ENCODE data around the gene PRKAG2.

DNA sequence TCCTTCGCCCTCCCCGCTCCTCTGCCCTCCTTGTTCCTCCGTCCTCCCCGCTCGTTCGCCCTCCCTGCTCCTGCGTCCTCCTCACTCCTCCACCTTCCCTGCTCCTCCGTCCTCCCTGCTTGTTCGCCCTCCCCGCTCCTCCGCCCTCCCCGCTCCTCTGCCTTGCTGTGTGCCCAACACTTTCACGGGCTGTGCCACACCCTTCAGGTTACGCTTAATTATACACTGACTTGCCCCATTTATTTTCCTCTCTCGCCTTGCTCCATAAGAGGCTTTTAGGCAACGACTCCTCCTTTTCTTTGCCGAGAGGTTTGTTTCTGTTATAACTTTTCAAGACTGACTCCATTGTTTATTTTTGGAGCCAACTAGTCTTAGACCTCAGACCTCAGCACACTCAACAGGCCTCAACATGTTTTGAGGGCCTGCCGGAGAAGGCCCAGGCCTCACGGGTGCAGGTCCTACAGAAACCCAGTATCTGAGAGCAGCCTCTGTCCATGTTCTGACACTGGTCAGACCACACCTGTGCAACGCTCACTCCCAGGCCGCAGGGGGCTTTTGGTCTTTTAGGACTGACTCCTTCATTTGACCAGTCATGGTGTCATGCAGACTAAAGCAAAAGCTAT, 18.2 kb upstream of the PRKAG2 start:
- TF ChIP-seq, protein P1, sequence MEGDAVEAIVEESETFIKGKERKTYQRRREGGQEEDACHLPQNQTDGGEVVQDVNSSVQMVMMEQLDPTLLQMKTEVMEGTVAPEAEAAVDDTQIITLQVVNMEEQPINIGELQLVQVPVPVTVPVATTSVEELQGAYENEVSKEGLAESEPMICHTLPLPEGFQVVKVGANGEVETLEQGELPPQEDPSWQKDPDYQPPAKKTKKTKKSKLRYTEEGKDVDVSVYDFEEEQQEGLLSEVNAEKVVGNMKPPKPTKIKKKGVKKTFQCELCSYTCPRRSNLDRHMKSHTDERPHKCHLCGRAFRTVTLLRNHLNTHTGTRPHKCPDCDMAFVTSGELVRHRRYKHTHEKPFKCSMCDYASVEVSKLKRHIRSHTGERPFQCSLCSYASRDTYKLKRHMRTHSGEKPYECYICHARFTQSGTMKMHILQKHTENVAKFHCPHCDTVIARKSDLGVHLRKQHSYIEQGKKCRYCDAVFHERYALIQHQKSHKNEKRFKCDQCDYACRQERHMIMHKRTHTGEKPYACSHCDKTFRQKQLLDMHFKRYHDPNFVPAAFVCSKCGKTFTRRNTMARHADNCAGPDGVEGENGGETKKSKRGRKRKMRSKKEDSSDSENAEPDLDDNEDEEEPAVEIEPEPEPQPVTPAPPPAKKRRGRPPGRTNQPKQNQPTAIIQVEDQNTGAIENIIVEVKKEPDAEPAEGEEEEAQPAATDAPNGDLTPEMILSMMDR (IDR thresholded peaks at IDR 0.05; ENCODE audit: low read depth, low read length, poor library complexity, severe bottlenecking), result no peak
- TF ChIP-seq EZH2phosphoT487 (IDR thresholded peaks at IDR 0.05; ENCODE audit: borderline replicate concordance, low read length), result no peak

Measured in DOHH2 (cell line).